OCI-LY3 (cell line): ENCODE measurements around the gene LGALSL.

Source experiments
- CTCF ChIP-seq: fragments of 200-600, 300-600 bp; sonication (generic); IDR thresholded peaks from 2 replicates; pipeline ENCODE4 v1.5.1; 2014; ENCODE audit warnings: antibody characterized with exemption, low read length, low read depth
- EZH2phosphoT487 ChIP-seq: fragments of 200-600 bp; shearing (Covaris generic); IDR thresholded peaks from 2 replicates; pipeline ENCODE4 v1.6.1; 2018; ENCODE audit warnings: antibody characterized with exemption, mixed run types, low read depth

DNA sequence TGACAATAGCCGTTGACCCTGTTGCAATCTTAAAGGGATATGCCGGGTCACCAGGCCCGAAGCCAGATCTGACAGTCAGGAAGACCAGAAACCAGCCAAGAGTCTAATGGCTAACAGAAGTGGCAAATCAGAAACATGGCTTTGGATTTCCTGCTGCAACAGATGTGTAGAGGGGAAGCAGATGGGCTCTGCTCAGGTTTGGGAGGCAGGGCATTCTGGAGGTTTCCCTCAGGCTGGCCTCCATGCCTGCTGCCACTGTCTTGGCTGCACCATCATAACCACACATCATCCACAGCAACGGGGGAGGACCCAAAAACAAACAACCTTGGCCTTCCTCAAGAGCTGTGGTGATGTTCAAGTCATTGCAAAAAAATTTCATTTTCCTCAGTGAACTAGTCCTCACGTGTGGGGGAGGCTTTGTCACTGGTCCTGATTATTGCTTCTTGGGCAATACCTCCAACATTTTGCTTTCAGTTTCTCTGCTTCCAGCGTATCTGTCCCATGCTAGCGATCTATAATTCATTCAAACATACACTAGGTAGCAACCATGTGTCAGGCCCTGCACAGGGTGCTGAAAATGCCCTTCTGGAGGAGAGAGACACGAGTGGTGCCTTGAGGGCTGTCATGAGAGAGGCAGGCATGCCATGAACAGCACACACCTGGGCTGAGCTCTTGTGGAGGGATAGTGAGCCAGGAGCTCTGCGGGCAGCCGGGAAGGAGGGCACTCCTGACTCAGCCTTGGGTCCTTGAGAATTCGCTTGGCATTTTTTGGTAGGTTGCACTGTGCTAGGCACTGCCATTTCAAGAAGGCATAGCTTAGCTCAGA is 48.2 kb upstream of the LGALSL start:
- TF ChIP-seq CTCF (no peak), EZH2phosphoT487 (no peak)
